Stimulated activated naive CD8-positive, alpha-beta T cell treated with anti-CD3 and anti-CD28 coated beads, Interleukin-15, Interleukin-2, amounts not matched to agents 100 ng/mL and 50 ng/mL, for 24 hours (primary cell): ENCODE results near the gene PAPOLA.

Experiments
- H3K27ac Mint-ChIP-seq: one replicate; pipeline ENCODE4 v1.8.0; 2021; ENCODE audit warnings: mild to moderate bottlenecking, mixed read lengths
- H3K27me3 Mint-ChIP-seq: one replicate; pipeline ENCODE4 v1.8.0; 2021; ENCODE audit warnings: mixed read lengths
- H3K36me3 Mint-ChIP-seq: one replicate; pipeline ENCODE4 v1.8.0; 2021; ENCODE audit warnings: low read depth, mixed read lengths
- H3K4me1 Mint-ChIP-seq: one replicate; pipeline ENCODE4 v1.8.0; 2021; ENCODE audit warnings: low read depth, mixed read lengths
- H3K4me3 Mint-ChIP-seq: one replicate; pipeline ENCODE4 v1.8.0; 2021; ENCODE audit warnings: mild to moderate bottlenecking, mixed read lengths
- H3K9me3 Mint-ChIP-seq: one replicate; pipeline ENCODE4 v1.8.0; 2021; ENCODE audit warnings: mixed read lengths

Gene PAPOLA

GRCh38 chr14:96594961-96595360 lies 92.8 kb downstream of the PAPOLA start:
- Mint-ChIP-seq H3K27me3 (peaks cover 6% of the 10 kb centered on the region), H3K4me3 (no peak overlapping the region), H3K9me3 (no peaks in the 10 kb centered on the region), H3K27ac (no peak overlapping the region), H3K36me3 (no peaks in the 10 kb centered on the region), H3K4me1 (peaks cover 8% of the 10 kb centered on the region)

- H3K9me3 Mint-ChIP-seq = no peaks in the 10 kb centered on the region
- H3K27me3 Mint-ChIP-seq = peaks cover 7% of the 10 kb centered on the region
- H3K27ac Mint-ChIP-seq = no peak overlapping the region
- H3K4me3 Mint-ChIP-seq = no peak overlapping the region
- H3K36me3 Mint-ChIP-seq = no peaks in the 10 kb centered on the region
- H3K4me1 Mint-ChIP-seq = peaks cover 5% of the 10 kb centered on the region
Measured at GRCh38 chr14:96597680-96598079, 95.5 kb downstream of the PAPOLA start.

- no peak overlapping the region for H3K4me3 Mint-ChIP-seq
- H3K9me3 Mint-ChIP-seq = no peaks in the 10 kb centered on the region
- no peak overlapping the region for H3K27ac Mint-ChIP-seq
Measured at GRCh38 chr14:96598332-96598928, 96.2 kb downstream of the PAPOLA start.

GRCh38 chr14:96599076-96599475 lies 96.9 kb downstream of the PAPOLA start:
- peaks cover 9% of the 10 kb centered on the region for H3K27me3 Mint-ChIP-seq
- H3K4me3 Mint-ChIP-seq = no peak overlapping the region
- H3K27ac Mint-ChIP-seq = no peak overlapping the region
- H3K36me3 Mint-ChIP-seq = no peaks in the 10 kb centered on the region
- H3K4me1 Mint-ChIP-seq = no peaks in the 10 kb centered on the region
- H3K9me3 Mint-ChIP-seq = no peaks in the 10 kb centered on the region

More at GRCh38 chr14:96598332-96598928, 96.2 kb downstream of the PAPOLA start:
- Mint-ChIP-seq H3K36me3 (no peaks in the 10 kb centered on the region), H3K4me1 (no peaks in the 10 kb centered on the region), H3K27me3 (peaks cover 9% of the 10 kb centered on the region)

GRCh38 chr14:96602186-96602585 lies 100.0 kb downstream of the PAPOLA start:
- H3K27me3 Mint-ChIP-seq = peaks cover 9% of the 10 kb centered on the region
- H3K4me3 Mint-ChIP-seq = no peak overlapping the region
- no peaks in the 10 kb centered on the region for H3K4me1 Mint-ChIP-seq
- H3K27ac Mint-ChIP-seq = no peak overlapping the region
- no peaks in the 10 kb centered on the region for H3K9me3 Mint-ChIP-seq
- no peaks in the 10 kb centered on the region for H3K36me3 Mint-ChIP-seq

GRCh38 chr14:96603350-96604255 lies 101.4 kb downstream of the PAPOLA start:
- no peak overlapping the region for H3K27ac Mint-ChIP-seq
- H3K9me3 Mint-ChIP-seq = no peaks in the 10 kb centered on the region
- H3K4me3 Mint-ChIP-seq = no peak overlapping the region

GRCh38 chr14:96614481-96614881 lies 112.3 kb downstream of the PAPOLA start:
- Mint-ChIP-seq H3K36me3 (no peaks in the 10 kb centered on the region), H3K27me3 (peaks cover 14% of the 10 kb centered on the region), H3K4me1 (no peaks in the 10 kb centered on the region), H3K27ac (no peak overlapping the region), H3K4me3 (no peak overlapping the region), H3K9me3 (no peaks in the 10 kb centered on the region)

More at GRCh38 chr14:96603350-96604255, 101.4 kb downstream of the PAPOLA start:
- Mint-ChIP-seq H3K27me3 (peaks cover 9% of the 10 kb centered on the region), H3K4me1 (no peaks in the 10 kb centered on the region), H3K36me3 (no peaks in the 10 kb centered on the region)

GRCh38 chr14:96616161-96616721 lies 114.1 kb downstream of the PAPOLA start:
- Mint-ChIP-seq H3K9me3 (no peaks in the 10 kb centered on the region), H3K36me3 (no peaks in the 10 kb centered on the region), H3K4me1 (no peaks in the 10 kb centered on the region), H3K27ac (no peak overlapping the region), H3K27me3 (peaks cover 14% of the 10 kb centered on the region), H3K4me3 (no peak overlapping the region)
